HepG2 (cell line): Measurements from ENCODE around the gene MMP19. TPM values are rescaled to one million over a fixed set of nuclear protein-coding genes. Genes with fewer than 3 reads are reported as not detected.

ENCODE experiments used
- ATAC-seq: fragments of 200-7000 bp; cut with Tn5 transposase; 3 replicates; pipeline ENCODE4 v1.9.1; 2020; ENCODE audit warnings: mild to moderate bottlenecking, moderate library complexity
- BruUV-seq: library from RNA; stranded (reverse); fragments of 400-500 nt; replicated peaks from 2 replicates; lab custom pipeline; 2021; lab: Mats Ljungman, UMichigan
- CTCF ChIA-PET: fragments of 300-600 bp; formaldehyde crosslinking; extraction: SDS; loops from one replicate; lab custom pipeline; 2021; ENCODE audit warnings: low total read pairs, inconsistent platforms, low intra/inter-chr PET ratio; lab: Yijun Ruan, JAX
- POLR2A ChIA-PET: fragments of 350-600 bp; sonication (Branson Sonifier 250); formaldehyde crosslinking; loops from one replicate; lab custom pipeline; 2020; ENCODE audit warnings: antibody characterized with exemption, inconsistent platforms; lab: Yijun Ruan, JAX
- DNase-seq: peaks from one replicate; pipeline ENCODE4 v3.0.0-alpha.2; 2015; ENCODE audit warnings: low spot score
- FAIRE-seq: peaks from 3 replicates; lab custom pipeline; 2011; peaks lifted over from hg19 to GRCh38; lab: Jason Lieb, UNC
- H2AFZ ChIP-seq: one replicate; pipeline ENCODE4 v1.6.1; 2011; ENCODE audit warnings: low read length, inconsistent platforms
- H3K27ac ChIP-seq: fragments of 300-600 bp; 3 replicates; pipeline ENCODE4 v1.8.0; 2011; ENCODE audit warnings: mixed run types, mild to moderate bottlenecking, mixed read lengths, low read length, inconsistent platforms; ENCODE audit not compliant: insufficient read depth; ENCODE audit errors: extremely low read length
- H3K27me3 ChIP-seq, 2 experiments: fragments of 200-600 bp in 1 of 2; 2 replicates in 1 of 2; 3 replicates in 1 of 2; pipeline versions ENCODE4 v1.6.0 to v1.8.0; 2011; ENCODE audit warnings: low read length in 2 of 2, mild to moderate bottlenecking in 2 of 2, moderate library complexity in 2 of 2, inconsistent platforms in 1 of 2; ENCODE audit not compliant: insufficient read depth in 2 of 2, control insufficient read depth in 1 of 2
- H3K36me3 ChIP-seq, 2 experiments: fragments of 200-600 bp in 1 of 2; replicated peaks in 1 of 2; 2 replicates in 1 of 2; 3 replicates in 1 of 2; pipeline versions ENCODE4 v1.5.1 to v1.8.0; 2011; ENCODE audit warnings: low read length in 2 of 2, inconsistent platforms in 1 of 2; ENCODE audit not compliant: insufficient read depth in 2 of 2, control insufficient read depth in 1 of 2
- H3K4me1 ChIP-seq: 2 replicates; pipeline ENCODE4 v1.5.1; 2012; ENCODE audit warnings: low read length, inconsistent platforms; ENCODE audit not compliant: insufficient read depth
- H3K4me2 ChIP-seq: 2 replicates; pipeline ENCODE4 v1.6.0; 2011; ENCODE audit warnings: low read depth, low read length, inconsistent platforms
- H3K4me3 ChIP-seq, 3 experiments: fragments of 200-600 bp in 1 of 3; sonication (generic), shearing (Covaris generic) in 1 of 3; replicated peaks in 1 of 3; 2 replicates each; pipeline ENCODE4 v1.5.1; 2011 to 2016; ENCODE audit warnings: low read length in 3 of 3, inconsistent platforms in 2 of 3, low read depth in 2 of 3, mild to moderate bottlenecking in 2 of 3, control low read depth in 1 of 3, mixed read lengths in 1 of 3; ENCODE audit not compliant: insufficient read depth in 1 of 3
- H3K79me2 ChIP-seq: one replicate; pipeline ENCODE4 v1.6.1; 2011; ENCODE audit warnings: low read length, inconsistent platforms; ENCODE audit not compliant: insufficient read depth
- H3K9ac ChIP-seq: 2 replicates; pipeline ENCODE4 v1.6.0; 2011; ENCODE audit warnings: mild to moderate bottlenecking, low read depth, low read length, inconsistent platforms; ENCODE audit not compliant: insufficient read depth
- H3K9me3 ChIP-seq: 2 replicates; pipeline ENCODE4 v1.5.1; 2012; ENCODE audit warnings: mild to moderate bottlenecking, low read length
- H4K20me1 ChIP-seq: 2 replicates; pipeline ENCODE4 v1.6.0; 2011; ENCODE audit warnings: inconsistent platforms, mild to moderate bottlenecking, low read length, moderate library complexity; ENCODE audit not compliant: insufficient read depth
- AHR ChIP-seq: IDR thresholded peaks from 2 replicates; pipeline ENCODE4 v1.6.1; 2018; ENCODE audit warnings: missing genetic modification reagents, missing compliant biosample characterization
- ATF7 ChIP-seq, 2 experiments: fragments of 450-650 bp in 1 of 2; sonication (generic) in 1 of 2; formaldehyde crosslinking in 1 of 2; IDR thresholded peaks; 2 replicates each; pipeline versions ENCODE4 v1.4.0 to v1.6.1; 2016 to 2020; ENCODE audit warnings: antibody characterized with exemption in 1 of 2, mild to moderate bottlenecking in 1 of 2, missing genetic modification reagents in 1 of 2
- GZF1 ChIP-seq: sonication (generic); formaldehyde crosslinking; IDR thresholded peaks from 2 replicates; pipeline ENCODE4 v1.5.1; 2020; ENCODE audit warnings: mild to moderate bottlenecking, missing genetic modification reagents
- HOXD1 ChIP-seq: sonication (generic); formaldehyde crosslinking; IDR thresholded peaks from 2 replicates; pipeline ENCODE4 v1.5.0; 2020; ENCODE audit warnings: missing genetic modification reagents
- JARID2 ChIP-seq: sonication (generic); formaldehyde crosslinking; IDR thresholded peaks from 2 replicates; pipeline ENCODE4 v1.8.1; 2023; ENCODE audit warnings: missing genetic modification reagents, inconsistent platforms; ENCODE audit not compliant: insufficient replicate concordance
- NFE2 ChIP-seq: sonication (generic); formaldehyde crosslinking; IDR thresholded peaks from 2 replicates; pipeline ENCODE4 v1.4.0; 2020; ENCODE audit warnings: missing genetic modification reagents
- NFE2L2 ChIP-seq: fragments of 150-350 bp; IDR thresholded peaks from 2 replicates; pipeline ENCODE4 v1.6.1; 2014; ENCODE audit warnings: low read length
- PHF21A ChIP-seq: sonication (generic); formaldehyde crosslinking; IDR thresholded peaks from 2 replicates; pipeline ENCODE4 v1.5.0; 2020; ENCODE audit warnings: mild to moderate bottlenecking, missing genetic modification reagents
- SMAD1 ChIP-seq: sonication (generic); formaldehyde crosslinking; IDR thresholded peaks from 2 replicates; pipeline ENCODE4 v1.4.0; 2020; ENCODE audit warnings: missing genetic modification reagents, low read depth, mild to moderate bottlenecking, borderline replicate concordance
- SMYD3 ChIP-seq: sonication (generic); formaldehyde crosslinking; IDR thresholded peaks from 2 replicates; pipeline ENCODE4 v1.8.1; 2023; ENCODE audit warnings: mild to moderate bottlenecking, missing genetic modification reagents
- TFAP4 ChIP-seq: sonication (generic); IDR thresholded peaks from 2 replicates; pipeline ENCODE4 v1.6.1; 2016; ENCODE audit warnings: low read depth, borderline replicate concordance
- YY1 ChIP-seq: IDR thresholded peaks from 2 replicates; pipeline ENCODE4 v1.6.1; 2011; ENCODE audit warnings: low read length, low read depth, moderate library complexity, mild to moderate bottlenecking; ENCODE audit not compliant: insufficient read depth, insufficient replicate concordance
- ZFP37 ChIP-seq: sonication (generic); formaldehyde crosslinking; IDR thresholded peaks from 2 replicates; pipeline ENCODE4 v1.4.0; 2020; ENCODE audit warnings: missing genetic modification reagents, borderline replicate concordance
- ZNF232 ChIP-seq: sonication (generic); formaldehyde crosslinking; IDR thresholded peaks from 2 replicates; pipeline ENCODE4 v1.4.0; 2020; ENCODE audit warnings: missing genetic modification reagents, borderline replicate concordance
- ZNF512B ChIP-seq: sonication (generic); formaldehyde crosslinking; IDR thresholded peaks from 2 replicates; pipeline ENCODE4 v1.5.1; 2020; ENCODE audit warnings: missing genetic modification reagents, mild to moderate bottlenecking, borderline replicate concordance
- ZNF543 ChIP-seq: sonication (generic); formaldehyde crosslinking; IDR thresholded peaks from 2 replicates; pipeline ENCODE4 v1.4.0; 2020; ENCODE audit warnings: mild to moderate bottlenecking, missing genetic modification reagents
- ZNF557 ChIP-seq: sonication (generic); formaldehyde crosslinking; IDR thresholded peaks from 2 replicates; pipeline ENCODE4 v1.4.0; 2020; ENCODE audit warnings: missing genetic modification reagents
- WGBS: methylation state at CpG from one replicate; pipeline ENCODE4 v1.1.6; 2017; ENCODE audit warnings: low lambda C conversion rate; 5-methylcytosine and 5-hydroxymethylcytosine counted together
- in situ Hi-C: cut with HindIII; loops from 2 replicates; pipeline ENCODE4 v1.10.0; 2017; ENCODE audit warnings: low pct_unique_long_range_greater_than_20kb; ENCODE audit not compliant: extremely low pct_ligation_motif_present
- intact Hi-C: fragments of 100-400 bp; cut with micrococcal nuclease; formaldehyde crosslinking; loops from one replicate; pipeline ENCODE4 v1.10.0; 2022; ENCODE audit not compliant: unreplicated experiment
- polyA plus RNA-seq, 8 experiments: library from polyadenylated mRNA; depleted of rRNA in 3 of 8; stranded (reverse) in 7 of 8; unstranded in 1 of 8; fragments of >200 nt; fragmentation: Illumina TruSeq in 4 of 8; extraction: Trizol in 4 of 8; gene quantifications; 2 replicates each; pipeline versions ENCODE4 v1.2.1 to v1.2.3, GENCODE V29; 2011 to 2016; ENCODE audit warnings: low read depth in 4 of 8, missing spikeins in 1 of 8, mixed read lengths in 1 of 8; ENCODE audit not compliant: insufficient read depth in 1 of 8
- total RNA-seq, 5 experiments: library from RNA; depleted of rRNA; stranded (reverse); fragments of >200 nt; fragmentation: Illumina TruSeq; extraction: Trizol; gene quantifications; 2 replicates each; pipeline ENCODE4 v1.2.3, GENCODE V29; 2016; ENCODE audit warnings: low read depth in 1 of 5
- TF ChIP-seq, protein P1 (sequence below): sonication (generic); formaldehyde crosslinking; IDR thresholded peaks from 2 replicates; pipeline ENCODE4 v1.4.0; 2020; ENCODE audit warnings: missing genetic modification reagents
- TF ChIP-seq, protein P2 (sequence below): sonication (generic); formaldehyde crosslinking; IDR thresholded peaks from 2 replicates; pipeline ENCODE4 v1.4.0; 2020; ENCODE audit warnings: mild to moderate bottlenecking, low read depth, missing genetic modification reagents

Gene MMP19
- total and polyA plus RNA-seq, 2 of the 13 experiments (the other 11 are each of a cell fraction or from before 2014, with no cell fraction given) = 0.07 to 0.08 TPM

DNA sequence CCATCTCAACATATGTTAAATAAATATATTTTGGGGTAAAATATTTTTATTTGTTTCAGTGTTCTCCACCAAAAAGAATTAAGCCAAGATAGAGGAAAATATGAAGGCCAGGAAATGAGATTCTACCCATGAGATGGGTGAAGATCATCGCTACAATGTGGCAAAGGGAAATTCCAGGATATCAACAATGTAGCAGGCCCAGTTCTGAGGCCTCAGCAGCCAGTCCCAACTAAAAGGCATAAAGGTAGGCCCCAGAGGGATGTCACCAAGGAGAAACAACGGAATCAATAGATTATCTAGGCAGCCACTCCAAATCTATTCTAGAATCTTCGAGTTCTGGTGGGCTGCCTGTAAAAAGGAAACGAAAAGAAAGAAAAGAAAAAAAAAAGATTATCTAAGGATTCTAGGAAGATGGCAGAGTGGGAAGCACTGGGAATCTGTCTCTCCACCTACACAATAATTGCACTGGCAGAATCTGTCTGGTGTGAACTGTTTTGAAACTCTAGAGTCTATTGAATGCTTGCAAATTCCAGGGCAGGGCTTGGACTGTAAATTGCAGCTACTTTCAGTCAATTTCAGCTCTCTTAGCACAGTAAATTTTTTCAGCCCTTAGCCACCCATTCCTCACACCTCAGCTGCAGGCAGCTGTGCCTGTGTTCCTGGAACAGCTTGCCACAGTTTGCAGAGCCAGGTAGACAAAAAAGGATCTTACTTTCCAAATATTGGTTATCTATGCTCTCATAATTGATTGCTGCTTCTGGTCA lies 33.1 kb upstream of the MMP19 start:
- H2AFZ ChIP-seq = no peak overlapping the region
- no peaks in the 10 kb centered on the region for H3K36me3 ChIP-seq
- H3K4me2 ChIP-seq = no peak overlapping the region
- DNase-seq (no peak), FAIRE-seq (no peak)
- peaks cover 9% of the 10 kb centered on the region for H3K9me3 ChIP-seq
- POLR2A ChIA-PET = no interaction called here
- no TSS peak for BruUV-seq
- H3K9ac ChIP-seq = no peak overlapping the region
- 46% methylated on average over 4 of the region's 4 CpGs for WGBS
- no peaks in the 10 kb centered on the region for H3K27me3 ChIP-seq
- H4K20me1 ChIP-seq = no peaks in the 10 kb centered on the region
- H3K27ac ChIP-seq = no peak overlapping the region
- in situ Hi-C loops = no loop called here
- intact Hi-C loops = no loop called here
- no peak overlapping the region for H3K4me3 ChIP-seq
- H3K4me1 ChIP-seq = no peaks in the 10 kb centered on the region
- TF ChIP-seq, protein P1, sequence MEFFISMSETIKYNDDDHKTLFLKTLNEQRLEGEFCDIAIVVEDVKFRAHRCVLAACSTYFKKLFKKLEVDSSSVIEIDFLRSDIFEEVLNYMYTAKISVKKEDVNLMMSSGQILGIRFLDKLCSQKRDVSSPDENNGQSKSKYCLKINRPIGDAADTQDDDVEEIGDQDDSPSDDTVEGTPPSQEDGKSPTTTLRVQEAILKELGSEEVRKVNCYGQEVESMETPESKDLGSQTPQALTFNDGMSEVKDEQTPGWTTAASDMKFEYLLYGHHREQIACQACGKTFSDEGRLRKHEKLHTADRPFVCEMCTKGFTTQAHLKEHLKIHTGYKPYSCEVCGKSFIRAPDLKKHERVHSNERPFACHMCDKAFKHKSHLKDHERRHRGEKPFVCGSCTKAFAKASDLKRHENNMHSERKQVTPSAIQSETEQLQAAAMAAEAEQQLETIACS (CRISPR knock-in tag) = no peak
- TF ChIP-seq GZF1 (CRISPR knock-in tag) (no peak), ZNF543 (no peak), NFE2L2 (no peak), HOXD1 (CRISPR knock-in tag) (no peak), PHF21A (CRISPR knock-in tag) (no peak), TFAP4 (no peak), ZFP37 (CRISPR knock-in tag) (no peak), SMYD3 (CRISPR knock-in tag) (no peak), SMAD1 (no peak), ZNF232 (CRISPR knock-in tag) (no peak), YY1 (no peak), ZNF557 (CRISPR knock-in tag) (no peak), JARID2 (no peak), ATF7 (IDR thresholded peaks at IDR 0.05) (no peak), ATF7 (CRISPR knock-in tag; IDR thresholded peaks at IDR 0.05) (no peak), NFE2 (CRISPR knock-in tag) (no peak), ZNF512B (CRISPR knock-in tag) (no peak), AHR (no peak)
- TF ChIP-seq, protein P2, sequence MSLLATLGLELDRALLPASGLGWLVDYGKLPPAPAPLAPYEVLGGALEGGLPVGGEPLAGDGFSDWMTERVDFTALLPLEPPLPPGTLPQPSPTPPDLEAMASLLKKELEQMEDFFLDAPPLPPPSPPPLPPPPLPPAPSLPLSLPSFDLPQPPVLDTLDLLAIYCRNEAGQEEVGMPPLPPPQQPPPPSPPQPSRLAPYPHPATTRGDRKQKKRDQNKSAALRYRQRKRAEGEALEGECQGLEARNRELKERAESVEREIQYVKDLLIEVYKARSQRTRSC (CRISPR knock-in tag) = no peak
- TF ChIP-seq, all 625 proteins: peak for 0
- H3K79me2 ChIP-seq = no peaks in the 10 kb centered on the region
- CTCF ChIA-PET = no interaction called here
- no peak for ATAC-seq
